ENCODE measurements around the gene SRMS. TPM values are rescaled to one million over a fixed set of nuclear protein-coding genes. Genes with fewer than 3 reads are reported as not detected.

The SRMS gene
- total RNA-seq, 4 donors from 2014 or later, result not detected

- Histone ChIP-seq H3K36me3 (no peaks in the 10 kb centered on the region), H3K9me3 (no peaks in the 10 kb centered on the region), H3K4me3 (replicated peaks in 1 of 3) (no peak overlapping the region), H3K27ac (no peak overlapping the region), H3K27me3 (peaks cover 12% of the 10 kb centered on the region), H3K4me1 (peaks cover 0 to 16% of the 10 kb centered on the region in 2 donors)
- TF ChIP-seq POLR2A (IDR thresholded peaks at IDR 0.05), result no peak
- TF ChIP-seq CTCF (IDR thresholded peaks at IDR 0.05), result no peak
- intact Hi-C loops (cut with DNase I), result no loop called here
- DNase-seq, result no peak
- 79 to 81% methylated on average over 17 to 25 of the region's 27 CpGs for WGBS, 2 donors
Measured at GRCh38 chr20:63500902-63501817, 46.4 kb downstream of the SRMS start.

GRCh38 chr20:63500151-63500901 lies 47.2 kb downstream of the SRMS start:
- DNase-seq, result no peak
- Histone ChIP-seq H3K27me3 (peaks cover 12% of the 10 kb centered on the region), H3K27ac (no peak overlapping the region), H3K9me3 (no peaks in the 10 kb centered on the region), H3K4me1 (peaks cover 0 to 16% of the 10 kb centered on the region in 2 donors), H3K4me3 (replicated peaks in 1 of 3) (no peak overlapping the region), H3K36me3 (no peaks in the 10 kb centered on the region)
- TF ChIP-seq CTCF (IDR thresholded peaks at IDR 0.05) (no peak), POLR2A (IDR thresholded peaks at IDR 0.05) (no peak)
- 65 to 78% methylated on average over 4 to 20 of the region's 24 CpGs for WGBS, 2 donors
- intact Hi-C loops (cut with DNase I), result no loop called here

- H3K27me3 ChIP-seq, result peaks cover 12% of the 10 kb centered on the region
- no peaks in the 10 kb centered on the region for H3K36me3 ChIP-seq
- peaks cover 0 to 16% of the 10 kb centered on the region in 2 donors for H3K4me1 ChIP-seq
- no peak overlapping the region for H3K27ac ChIP-seq
- TF ChIP-seq CTCF (IDR thresholded peaks at IDR 0.05), result no peak
- no peak for TF ChIP-seq POLR2A (IDR thresholded peaks at IDR 0.05)
- intact Hi-C loops (cut with DNase I), result loop anchor here (5.0 kb wide), 1 partner anchor 473 kb away; no protein-coding TSS in a partner anchor
- DNase-seq, result no peak
- H3K9me3 ChIP-seq, result no peaks in the 10 kb centered on the region
- WGBS, 2 donors, result 11 to 23% methylated on average over 5 to 13 of the region's 48 CpGs
- H3K4me3 ChIP-seq (replicated peaks in 1 of 3), result peak overlapping the region in 1 of 3 donors; percentile 17
Measured at GRCh38 chr20:63499338-63499969, 48.1 kb downstream of the SRMS start.

- no peaks in the 10 kb centered on the region for H3K36me3 ChIP-seq
- H3K9me3 ChIP-seq, result no peaks in the 10 kb centered on the region
- no peak within 1 kb of the TSS for H3K27ac ChIP-seq
- DNase-seq, result no peak
- peak within 1 kb of the TSS in 1 of 3 donors; percentile 17 for H3K4me3 ChIP-seq (replicated peaks in 1 of 3)
- TF ChIP-seq POLR2A (IDR thresholded peaks at IDR 0.05) (no peak), CTCF (IDR thresholded peaks at IDR 0.05) (no peak)
- no CpG with 5 or more reads among the region's 58 CpGs for WGBS, 2 donors
- H3K4me1 ChIP-seq, result peaks cover 0 to 16% of the 10 kb centered on the region in 2 donors
- intact Hi-C loops (cut with DNase I), result loop anchor here (5.0 kb wide), 1 partner anchor 473 kb away; no protein-coding TSS in a partner anchor
- peaks cover 12% of the 10 kb centered on the region for H3K27me3 ChIP-seq
Measured at GRCh38 chr20:63498960-63499337, 48.6 kb downstream of the SRMS start, which contains the start of gene EEF1A2. Gene EEF1A2, minus strand, starts transcription at chr20:63499083. Its CDS starts 1,320 bp downstream, at chr20:63497763.

Measured in thyroid gland (tissue), 4 donors.